ENCODE results near the gene VPS13C.

- TF ChIP-seq, protein P1, sequence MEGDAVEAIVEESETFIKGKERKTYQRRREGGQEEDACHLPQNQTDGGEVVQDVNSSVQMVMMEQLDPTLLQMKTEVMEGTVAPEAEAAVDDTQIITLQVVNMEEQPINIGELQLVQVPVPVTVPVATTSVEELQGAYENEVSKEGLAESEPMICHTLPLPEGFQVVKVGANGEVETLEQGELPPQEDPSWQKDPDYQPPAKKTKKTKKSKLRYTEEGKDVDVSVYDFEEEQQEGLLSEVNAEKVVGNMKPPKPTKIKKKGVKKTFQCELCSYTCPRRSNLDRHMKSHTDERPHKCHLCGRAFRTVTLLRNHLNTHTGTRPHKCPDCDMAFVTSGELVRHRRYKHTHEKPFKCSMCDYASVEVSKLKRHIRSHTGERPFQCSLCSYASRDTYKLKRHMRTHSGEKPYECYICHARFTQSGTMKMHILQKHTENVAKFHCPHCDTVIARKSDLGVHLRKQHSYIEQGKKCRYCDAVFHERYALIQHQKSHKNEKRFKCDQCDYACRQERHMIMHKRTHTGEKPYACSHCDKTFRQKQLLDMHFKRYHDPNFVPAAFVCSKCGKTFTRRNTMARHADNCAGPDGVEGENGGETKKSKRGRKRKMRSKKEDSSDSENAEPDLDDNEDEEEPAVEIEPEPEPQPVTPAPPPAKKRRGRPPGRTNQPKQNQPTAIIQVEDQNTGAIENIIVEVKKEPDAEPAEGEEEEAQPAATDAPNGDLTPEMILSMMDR (conservative IDR thresholded peaks at IDR 0.05; ENCODE audit: low read depth in 2 of 2): no peak
- TF ChIP-seq POLR2AphosphoS5 (IDR thresholded peaks at IDR 0.05; ENCODE audit: low read depth) (no peak), EZH2phosphoT487 (IDR thresholded peaks at IDR 0.05; ENCODE audit: unreplicated experiment) (no peak), EZH2 (IDR thresholded peaks at IDR 0.05; ENCODE audit: low read depth, unreplicated experiment) (no peak), CREB1 (CRISPR knock-in tag; IDR thresholded peaks at IDR 0.05; ENCODE audit: low read depth) (no peak), JUNB (IDR thresholded peaks at IDR 0.05; ENCODE audit: unreplicated experiment) (no peak), NANOG (IDR thresholded peaks at IDR 0.05; ENCODE audit: borderline replicate concordance) (no peak)
- TF ChIP-seq, protein P2, sequence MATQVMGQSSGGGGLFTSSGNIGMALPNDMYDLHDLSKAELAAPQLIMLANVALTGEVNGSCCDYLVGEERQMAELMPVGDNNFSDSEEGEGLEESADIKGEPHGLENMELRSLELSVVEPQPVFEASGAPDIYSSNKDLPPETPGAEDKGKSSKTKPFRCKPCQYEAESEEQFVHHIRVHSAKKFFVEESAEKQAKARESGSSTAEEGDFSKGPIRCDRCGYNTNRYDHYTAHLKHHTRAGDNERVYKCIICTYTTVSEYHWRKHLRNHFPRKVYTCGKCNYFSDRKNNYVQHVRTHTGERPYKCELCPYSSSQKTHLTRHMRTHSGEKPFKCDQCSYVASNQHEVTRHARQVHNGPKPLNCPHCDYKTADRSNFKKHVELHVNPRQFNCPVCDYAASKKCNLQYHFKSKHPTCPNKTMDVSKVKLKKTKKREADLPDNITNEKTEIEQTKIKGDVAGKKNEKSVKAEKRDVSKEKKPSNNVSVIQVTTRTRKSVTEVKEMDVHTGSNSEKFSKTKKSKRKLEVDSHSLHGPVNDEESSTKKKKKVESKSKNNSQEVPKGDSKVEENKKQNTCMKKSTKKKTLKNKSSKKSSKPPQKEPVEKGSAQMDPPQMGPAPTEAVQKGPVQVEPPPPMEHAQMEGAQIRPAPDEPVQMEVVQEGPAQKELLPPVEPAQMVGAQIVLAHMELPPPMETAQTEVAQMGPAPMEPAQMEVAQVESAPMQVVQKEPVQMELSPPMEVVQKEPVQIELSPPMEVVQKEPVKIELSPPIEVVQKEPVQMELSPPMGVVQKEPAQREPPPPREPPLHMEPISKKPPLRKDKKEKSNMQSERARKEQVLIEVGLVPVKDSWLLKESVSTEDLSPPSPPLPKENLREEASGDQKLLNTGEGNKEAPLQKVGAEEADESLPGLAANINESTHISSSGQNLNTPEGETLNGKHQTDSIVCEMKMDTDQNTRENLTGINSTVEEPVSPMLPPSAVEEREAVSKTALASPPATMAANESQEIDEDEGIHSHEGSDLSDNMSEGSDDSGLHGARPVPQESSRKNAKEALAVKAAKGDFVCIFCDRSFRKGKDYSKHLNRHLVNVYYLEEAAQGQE (IDR thresholded peaks at IDR 0.05; ENCODE audit: unreplicated experiment): no peak
Observed at GRCh38 chr15:61989667-61990066, 70.6 kb downstream of the VPS13C start.

All from GM23338 (cell line).